ENCODE results near the gene TOMM5. TPM values are rescaled to one million over a fixed set of nuclear protein-coding genes. Genes with fewer than 3 reads are reported as not detected.

The TOMM5 gene
- total RNA-seq, 2 donors from 2014 or later, result 59.9 to 112 TPM

GRCh38 chr9:37625036-37625757 lies 32.8 kb upstream of the TOMM5 start:
- H3K9ac ChIP-seq (ENCODE audit: low read depth in 2 of 2, low read length in 2 of 2), result no peak overlapping the region
- H3K27me3 ChIP-seq, result no peaks in the 10 kb centered on the region
- H3K27ac ChIP-seq, result no peak overlapping the region
- H3K36me3 ChIP-seq, result no peaks in the 10 kb centered on the region
- no peak for DNase-seq
- TF ChIP-seq CTCF (IDR thresholded peaks at IDR 0.05), result no peak
- H3K9me3 ChIP-seq, result no peaks in the 10 kb centered on the region
- intact Hi-C loops (cut with DNase I), result no loop called here
- H3K4me3 ChIP-seq, result no peak overlapping the region
- no peaks in the 10 kb centered on the region for H3K4me1 ChIP-seq

- intact Hi-C loops (cut with DNase I), result no loop called here
- DNase-seq, result no peak
- no peaks in the 10 kb centered on the region for H3K9me3 ChIP-seq
- no peak for TF ChIP-seq CTCF (IDR thresholded peaks at IDR 0.05)
- H3K4me3 ChIP-seq, result no peak overlapping the region
- no peak overlapping the region for H3K9ac ChIP-seq (ENCODE audit: low read depth in 2 of 2, low read length in 2 of 2)
- no peak overlapping the region for H3K27ac ChIP-seq
- no peaks in the 10 kb centered on the region for H3K36me3 ChIP-seq
- no peaks in the 10 kb centered on the region for H3K27me3 ChIP-seq
- H3K4me1 ChIP-seq, result no peaks in the 10 kb centered on the region
Measured at GRCh38 chr9:37624073-37624472, 31.7 kb upstream of the TOMM5 start.

GRCh38 chr9:37623267-37623666 lies 30.9 kb upstream of the TOMM5 start:
- H3K4me3 ChIP-seq, result no peak overlapping the region
- no peaks in the 10 kb centered on the region for H3K36me3 ChIP-seq
- no peaks in the 10 kb centered on the region for H3K27me3 ChIP-seq
- intact Hi-C loops (cut with DNase I), result no loop called here
- no peaks in the 10 kb centered on the region for H3K4me1 ChIP-seq
- no peaks in the 10 kb centered on the region for H3K9me3 ChIP-seq
- DNase-seq, result no peak
- no peak overlapping the region for H3K9ac ChIP-seq (ENCODE audit: low read depth in 2 of 2, low read length in 2 of 2)
- H3K27ac ChIP-seq, result no peak overlapping the region
- TF ChIP-seq CTCF (IDR thresholded peaks at IDR 0.05), result no peak

- Histone ChIP-seq H3K4me1 (no peaks in the 10 kb centered on the region), H3K9ac (ENCODE audit: low read depth in 2 of 2, low read length in 2 of 2) (no peak overlapping the region), H3K9me3 (no peaks in the 10 kb centered on the region), H3K4me3 (no peak overlapping the region), H3K27me3 (no peaks in the 10 kb centered on the region), H3K27ac (no peak overlapping the region), H3K36me3 (no peaks in the 10 kb centered on the region)
- TF ChIP-seq CTCF (IDR thresholded peaks at IDR 0.05), result no peak
- intact Hi-C loops (cut with DNase I), result no loop called here
- no peak for DNase-seq
Measured at GRCh38 chr9:37622462-37622861, 30.1 kb upstream of the TOMM5 start.

- no peaks in the 10 kb centered on the region for H3K36me3 ChIP-seq
- no peak overlapping the region for H3K27ac ChIP-seq
- no peaks in the 10 kb centered on the region for H3K4me1 ChIP-seq
- DNase-seq, result no peak
- H3K4me3 ChIP-seq, result no peak overlapping the region
- intact Hi-C loops (cut with DNase I), result no loop called here
- TF ChIP-seq CTCF (IDR thresholded peaks at IDR 0.05), result no peak
- H3K27me3 ChIP-seq, result no peaks in the 10 kb centered on the region
- H3K9ac ChIP-seq (ENCODE audit: low read depth in 2 of 2, low read length in 2 of 2), result no peak overlapping the region
- H3K9me3 ChIP-seq, result no peaks in the 10 kb centered on the region
Measured at GRCh38 chr9:37621273-37622121, 29.1 kb upstream of the TOMM5 start.
